NCI-H460 (cell line): ENCODE measurements around the gene NTRK3. TPM values are rescaled to one million over a fixed set of nuclear protein-coding genes. Genes with fewer than 3 reads are reported as not detected.
"Not testable (repeated sequence)": the region's sequence is repeated elsewhere in the genome, so short reads cannot be mapped to it uniquely, and the experiment has no call there.

Source experiments
- DNase-seq: peaks from one replicate; pipeline ENCODE4 v3.0.0-alpha.2; 2016; ENCODE audit warnings: low read depth; ENCODE audit errors: extremely low read depth
- total RNA-seq: library from RNA; depleted of rRNA; stranded (reverse); fragments of >200 nt; shearing (Covaris generic); gene quantifications from 2 replicates; pipeline ENCODE4 v1.2.3, GENCODE V29; 2014

NTRK3 gene
- total RNA-seq, 1 experiment from 2014 or later, result not detected

GRCh38 chr15:87858651-87859050 lies 397.9 kb downstream of the NTRK3 start:
- no peak for DNase-seq

DNA sequence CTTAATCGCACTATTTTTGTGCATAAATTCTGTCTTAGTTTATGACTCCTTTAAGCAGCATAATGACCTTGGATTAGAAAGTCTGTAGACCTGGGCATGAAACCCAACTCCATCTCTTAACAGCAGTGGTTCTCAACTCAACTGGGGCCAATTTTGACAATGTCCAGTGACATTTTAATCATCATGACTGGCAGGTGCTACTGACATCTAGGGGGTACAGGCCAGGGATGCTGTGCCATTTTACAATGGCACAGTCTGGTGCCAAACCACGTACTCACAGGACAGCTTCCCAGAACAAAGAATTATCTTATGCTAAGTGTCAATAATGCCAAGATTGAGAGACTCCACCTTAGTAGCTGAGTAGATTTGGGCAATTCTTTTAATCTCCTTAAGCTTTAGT lies 405.0 kb downstream of the NTRK3 start:
- DNase-seq, result no peak

DNA sequence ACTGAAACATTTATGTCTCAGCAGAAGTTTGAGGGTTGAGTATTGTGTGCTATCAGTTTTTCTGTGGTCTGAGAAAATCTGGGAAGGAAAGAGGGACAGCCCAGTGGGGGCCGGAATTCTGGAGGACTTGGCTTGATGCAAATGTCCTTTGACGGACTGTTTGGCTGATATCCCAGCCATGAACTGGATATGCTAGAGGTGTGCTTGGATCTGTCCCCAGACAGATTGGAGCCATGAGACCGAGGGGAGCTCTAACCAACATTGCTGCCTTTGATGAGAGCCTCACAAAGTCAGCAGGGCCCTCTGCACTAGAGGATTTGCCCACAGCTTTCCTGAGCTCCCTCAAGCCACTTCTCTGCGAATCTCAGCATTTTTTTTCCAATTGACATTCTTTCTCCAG lies 405.6 kb downstream of the NTRK3 start:
- DNase-seq, result no peak

- DNase-seq, result no peak
These were observed 407.4 kb downstream of the NTRK3 start for GRCh38 chr15:87849181-87849580.

DNA sequence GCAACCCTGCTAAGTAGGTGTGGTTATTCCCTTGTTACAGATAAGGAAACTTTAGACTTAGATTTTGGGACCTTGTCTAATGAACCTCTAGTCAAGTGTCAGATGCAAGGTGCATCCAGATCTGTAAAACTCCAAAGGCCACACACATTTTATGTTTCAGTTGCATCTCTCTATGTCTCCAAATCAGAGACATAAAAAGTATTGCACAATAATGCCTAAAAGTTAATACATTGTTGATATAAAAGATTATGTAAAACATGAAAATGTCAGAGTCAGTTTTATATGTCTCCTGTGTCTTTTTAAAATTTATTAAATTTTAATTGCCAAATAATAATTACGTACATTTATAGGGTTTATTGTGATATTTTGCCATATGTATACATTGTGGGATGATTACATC lies 408.5 kb downstream of the NTRK3 start:
- DNase-seq, result no peak

GRCh38 chr15:87846746-87847145 lies 409.8 kb downstream of the NTRK3 start:
- DNase-seq, result no peak

- DNase-seq, result no peak
These were observed 413.2 kb downstream of the NTRK3 start for GRCh38 chr15:87843312-87843711.

DNA sequence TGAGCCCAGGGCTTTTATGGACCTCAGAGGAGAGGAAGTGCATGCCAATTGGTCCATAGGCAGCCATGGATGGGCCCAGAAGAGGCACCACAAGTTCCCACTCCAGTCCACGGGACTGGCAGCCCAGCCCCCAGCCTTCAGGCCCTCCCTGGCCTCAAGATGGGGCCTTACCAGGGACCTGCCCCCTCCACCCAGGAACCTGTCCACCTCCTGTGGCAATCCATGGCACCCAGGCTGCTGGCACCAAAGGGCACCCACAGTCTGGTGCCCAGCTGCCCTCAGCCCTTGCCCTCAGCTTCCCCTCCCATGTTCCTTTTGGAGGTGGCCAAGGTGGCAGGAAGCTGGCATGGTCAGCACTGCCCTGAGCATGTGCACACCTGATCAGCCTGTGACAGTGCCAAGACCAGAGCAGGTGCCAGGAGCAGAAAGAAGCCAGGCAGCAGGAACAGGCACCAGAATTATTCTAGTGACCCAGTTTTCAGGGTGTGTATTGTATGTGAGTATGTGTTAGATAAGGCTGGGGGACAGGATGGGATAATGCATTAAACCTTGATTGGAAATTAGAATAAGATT lies 415.0 kb downstream of the NTRK3 start:
- no peak for DNase-seq

DNA sequence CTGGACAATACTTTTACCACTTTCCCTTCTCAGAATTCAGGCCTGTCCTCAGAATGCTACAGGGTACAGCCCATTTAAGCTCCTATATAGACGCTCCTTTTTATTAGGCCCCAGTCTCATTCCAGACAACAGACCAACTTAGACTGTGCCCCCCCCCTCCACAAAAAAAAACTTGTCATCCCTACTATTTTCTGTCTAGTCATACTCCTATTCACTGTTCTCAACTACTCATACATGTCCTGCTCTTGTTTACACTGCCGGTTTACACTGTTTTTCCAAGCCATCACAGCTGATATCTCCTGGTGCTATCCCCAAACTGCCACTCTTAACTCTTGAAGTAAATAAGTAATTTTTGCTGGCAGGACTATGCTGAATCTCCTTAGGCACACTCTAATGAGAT lies 420.7 kb downstream of the NTRK3 start:
- DNase-seq, result not testable (repeated sequence)

- not testable (repeated sequence) for DNase-seq
These were observed 423.2 kb downstream of the NTRK3 start for GRCh38 chr15:87833333-87833732.

GRCh38 chr15:87829332-87830050 lies 427.0 kb downstream of the NTRK3 start:
- no peak for DNase-seq

DNA sequence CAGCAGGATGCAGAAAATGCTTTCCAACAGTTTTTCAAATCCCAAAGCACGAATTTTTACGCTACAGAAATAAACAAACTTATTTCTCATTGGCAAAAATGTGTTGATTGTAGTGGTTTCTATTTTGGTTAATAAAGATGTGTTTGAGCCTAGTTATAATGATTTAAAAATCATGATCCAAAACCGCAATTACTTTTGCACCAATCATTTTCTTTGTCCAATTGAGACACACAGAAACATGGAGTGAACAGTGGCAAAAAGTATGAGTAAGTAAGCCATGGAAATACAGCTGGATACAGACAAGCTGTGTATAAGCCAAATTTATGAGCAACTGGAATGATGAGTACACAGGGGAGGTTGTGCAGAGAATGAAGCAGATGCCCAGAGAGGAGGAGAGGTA lies 427.9 kb downstream of the NTRK3 start:
- DNase-seq, result no peak

- no peak for DNase-seq
These were observed 429.4 kb downstream of the NTRK3 start for GRCh38 chr15:87827131-87827530.

GRCh38 chr15:87826119-87826747 lies 430.3 kb downstream of the NTRK3 start:
- no peak for DNase-seq

DNA sequence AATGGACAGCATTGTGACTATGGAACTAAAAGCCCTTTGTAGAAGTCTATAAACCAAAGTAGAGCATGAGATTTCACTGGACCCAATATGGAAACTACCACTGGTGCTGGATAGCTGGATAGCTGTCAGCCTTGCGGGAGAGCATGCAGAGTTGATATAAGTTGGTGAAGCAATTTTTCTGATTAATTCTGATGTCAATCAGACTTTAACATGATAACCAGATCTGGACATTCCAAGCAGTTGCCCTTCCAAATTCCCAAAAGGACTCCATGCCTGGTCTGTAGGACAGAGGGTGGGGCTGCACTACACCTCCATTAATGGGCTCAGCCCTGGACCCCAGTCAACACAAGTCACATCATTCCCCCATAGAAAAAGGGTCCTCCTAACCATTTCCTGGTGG lies 437.8 kb downstream of the NTRK3 start:
- DNase-seq, result no peak

- no peak for DNase-seq
These were observed 439.0 kb downstream of the NTRK3 start for GRCh38 chr15:87817553-87817952.

DNA sequence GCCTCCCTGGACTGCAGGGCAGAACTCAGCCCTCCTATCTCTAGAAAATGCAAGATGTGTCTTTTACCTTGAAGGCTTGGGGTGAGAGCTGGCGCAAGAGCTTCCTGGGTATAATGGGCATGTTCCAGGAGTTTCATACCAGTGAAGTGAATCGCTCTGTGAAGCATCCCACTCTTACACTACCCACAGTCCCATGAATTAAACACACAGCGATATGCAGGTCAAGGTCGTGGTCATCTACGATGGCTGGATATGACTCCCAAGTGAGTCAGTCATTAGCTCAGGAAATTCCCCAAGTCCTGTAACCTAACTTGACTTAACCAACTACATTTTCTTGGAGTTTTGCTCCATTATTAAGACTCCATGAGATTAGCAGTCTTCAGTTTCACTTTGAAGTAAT lies 439.7 kb downstream of the NTRK3 start:
- DNase-seq, result no peak

DNA sequence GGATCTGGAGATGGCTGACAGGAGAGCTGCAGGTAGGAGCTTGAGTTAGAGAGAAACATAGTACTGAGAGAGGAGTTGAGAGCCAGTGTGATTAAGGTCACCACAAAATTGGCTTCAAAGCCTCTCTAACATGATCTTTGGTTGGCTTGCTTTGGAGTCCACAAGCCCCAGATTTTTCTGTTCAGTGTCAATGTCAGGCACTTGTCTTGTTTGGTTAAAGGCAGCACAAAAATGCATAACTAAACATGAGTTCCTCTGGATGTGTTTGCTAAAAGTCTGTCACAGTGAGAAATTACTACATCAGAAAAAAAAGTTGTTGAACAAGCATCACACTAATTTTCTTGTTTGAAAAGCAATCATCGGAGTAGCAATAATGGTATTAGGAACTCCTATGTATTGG lies 440.5 kb downstream of the NTRK3 start:
- DNase-seq, result no peak
